PFSK-1 (cell line): ENCODE measurements around the gene TMEM229A.

Experiments used
- POLR2AphosphoS5 ChIP-seq: IDR thresholded peaks from 2 replicates; pipeline ENCODE4 v1.6.1; 2012; ENCODE audit warnings: low read depth, mild to moderate bottlenecking, control low read depth, low read length, moderate library complexity
- SIN3A ChIP-seq: IDR thresholded peaks from 2 replicates; pipeline ENCODE4 v1.6.1; 2012; ENCODE audit warnings: mild to moderate bottlenecking, low read length, moderate library complexity, borderline replicate concordance; ENCODE audit not compliant: insufficient read depth
- TAF1 ChIP-seq: IDR thresholded peaks from 2 replicates; pipeline ENCODE4 v1.6.1; 2012; ENCODE audit warnings: low read length, control low read depth, borderline replicate concordance; ENCODE audit not compliant: insufficient read depth
- TF ChIP-seq, protein P1 (sequence below), 2 experiments: IDR thresholded peaks; 2 replicates each; pipeline versions ENCODE4 v1.6.1 to v1.8.0; 2011 to 2012; ENCODE audit warnings: low read depth in 2 of 2, low read length in 2 of 2, control low read depth in 1 of 2, inconsistent platforms in 1 of 2, mild to moderate bottlenecking in 1 of 2, moderate library complexity in 1 of 2; ENCODE audit not compliant: insufficient read depth in 1 of 2

DNA sequence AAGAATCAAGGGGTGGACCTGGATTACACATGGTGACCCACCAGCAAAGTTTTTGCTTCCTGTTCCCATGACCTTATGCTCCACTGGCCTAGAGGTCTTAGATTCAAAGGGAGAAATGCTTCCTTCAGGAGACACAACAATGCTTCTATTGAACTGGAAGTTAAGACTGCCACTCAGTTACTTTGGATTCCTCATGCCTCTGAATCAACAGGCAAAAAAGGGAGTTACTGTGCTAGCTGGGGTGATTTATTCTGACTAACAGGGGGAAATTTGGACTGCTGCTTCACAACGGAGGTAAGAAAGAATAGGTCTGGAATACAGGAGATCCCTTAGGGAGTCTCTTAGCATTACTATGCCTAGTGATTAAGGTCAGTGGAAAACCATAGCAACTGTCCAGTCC, 10.3 kb downstream of the TMEM229A start:
- TF ChIP-seq TAF1 = no peak
- no peak for TF ChIP-seq POLR2AphosphoS5
- TF ChIP-seq, protein P1, sequence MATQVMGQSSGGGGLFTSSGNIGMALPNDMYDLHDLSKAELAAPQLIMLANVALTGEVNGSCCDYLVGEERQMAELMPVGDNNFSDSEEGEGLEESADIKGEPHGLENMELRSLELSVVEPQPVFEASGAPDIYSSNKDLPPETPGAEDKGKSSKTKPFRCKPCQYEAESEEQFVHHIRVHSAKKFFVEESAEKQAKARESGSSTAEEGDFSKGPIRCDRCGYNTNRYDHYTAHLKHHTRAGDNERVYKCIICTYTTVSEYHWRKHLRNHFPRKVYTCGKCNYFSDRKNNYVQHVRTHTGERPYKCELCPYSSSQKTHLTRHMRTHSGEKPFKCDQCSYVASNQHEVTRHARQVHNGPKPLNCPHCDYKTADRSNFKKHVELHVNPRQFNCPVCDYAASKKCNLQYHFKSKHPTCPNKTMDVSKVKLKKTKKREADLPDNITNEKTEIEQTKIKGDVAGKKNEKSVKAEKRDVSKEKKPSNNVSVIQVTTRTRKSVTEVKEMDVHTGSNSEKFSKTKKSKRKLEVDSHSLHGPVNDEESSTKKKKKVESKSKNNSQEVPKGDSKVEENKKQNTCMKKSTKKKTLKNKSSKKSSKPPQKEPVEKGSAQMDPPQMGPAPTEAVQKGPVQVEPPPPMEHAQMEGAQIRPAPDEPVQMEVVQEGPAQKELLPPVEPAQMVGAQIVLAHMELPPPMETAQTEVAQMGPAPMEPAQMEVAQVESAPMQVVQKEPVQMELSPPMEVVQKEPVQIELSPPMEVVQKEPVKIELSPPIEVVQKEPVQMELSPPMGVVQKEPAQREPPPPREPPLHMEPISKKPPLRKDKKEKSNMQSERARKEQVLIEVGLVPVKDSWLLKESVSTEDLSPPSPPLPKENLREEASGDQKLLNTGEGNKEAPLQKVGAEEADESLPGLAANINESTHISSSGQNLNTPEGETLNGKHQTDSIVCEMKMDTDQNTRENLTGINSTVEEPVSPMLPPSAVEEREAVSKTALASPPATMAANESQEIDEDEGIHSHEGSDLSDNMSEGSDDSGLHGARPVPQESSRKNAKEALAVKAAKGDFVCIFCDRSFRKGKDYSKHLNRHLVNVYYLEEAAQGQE (IDR thresholded peaks at IDR 0.05; ENCODE audit: insufficient read depth in 1 of 2, low read depth in 2 of 2, low read length in 2 of 2) = no peak
- TF ChIP-seq SIN3A = no peak
